GM23338 (cell line): Measurements from ENCODE around the gene MYOT. TPM values are rescaled to one million over a fixed set of nuclear protein-coding genes. Genes with fewer than 3 reads are reported as not detected.

Experiments
- CREB1 ChIP-seq: fragments of 250-450 bp; sonication (Bioruptor Pico); IDR thresholded peaks from 2 replicates; pipeline ENCODE4 v1.5.0; 2020; ENCODE audit warnings: low read depth, mild to moderate bottlenecking, moderate library complexity
- CTCF ChIP-seq, 2 experiments: fragments of 200-600 bp in 1 of 2; sonication (generic) in 1 of 2; conservative IDR thresholded peaks; 2 replicates each; pipeline versions ENCODE4 v1.5.1 to v1.6.1; 2016 to 2017; ENCODE audit warnings: antibody characterized with exemption in 2 of 2, low read depth in 2 of 2, mild to moderate bottlenecking in 2 of 2, moderate library complexity in 1 of 2
- ETS1 ChIP-seq: IDR thresholded peaks from 2 replicates; pipeline ENCODE4 v1.6.1; 2016; ENCODE audit warnings: antibody characterized with exemption
- JUNB ChIP-seq: IDR thresholded peaks from one replicate; pipeline ENCODE4 v1.6.1; 2016; ENCODE audit warnings: antibody characterized with exemption; ENCODE audit not compliant: unreplicated experiment
- NANOG ChIP-seq: IDR thresholded peaks from 2 replicates; pipeline ENCODE4 v1.6.1; 2016; ENCODE audit warnings: antibody characterized with exemption, borderline replicate concordance
- POLR2AphosphoS5 ChIP-seq: IDR thresholded peaks from 2 replicates; pipeline ENCODE4 v1.6.1; 2016; ENCODE audit warnings: antibody characterized with exemption, low read depth
- ZNF462 ChIP-seq: fragments of 250-450 bp; sonication (Bioruptor Pico); IDR thresholded peaks from 2 replicates; pipeline ENCODE4 v1.5.0; 2020; ENCODE audit warnings: mild to moderate bottlenecking, moderate library complexity
- polyA plus RNA-seq: library from polyadenylated mRNA; unstranded; fragments of >200 nt; fragmentation: Nextera tagmentation; extraction: Ambion mirVana; gene quantifications from 2 replicates; pipeline ENCODE4 v1.2.1, GENCODE V29; 2016
- total RNA-seq: library from RNA; depleted of rRNA; stranded (reverse); fragments of >200 nt; shearing (Covaris generic); gene quantifications from 2 replicates; pipeline ENCODE4 v1.2.3, GENCODE V29; 2014

The MYOT gene
- total and polyA plus RNA-seq, 2 experiments from 2014 or later, result 0.58 TPM; not detected in 1

- TF ChIP-seq ZNF462 (CRISPR knock-in tag), result no peak
- TF ChIP-seq ETS1, result no peak
- TF ChIP-seq NANOG, result no peak
- no peak for TF ChIP-seq CREB1 (CRISPR knock-in tag)
- TF ChIP-seq JUNB, result no peak
- no peak for TF ChIP-seq POLR2AphosphoS5
- no peak for TF ChIP-seq CTCF (conservative IDR thresholded peaks at IDR 0.05; ENCODE audit: low read depth in 2 of 2)
Observed at GRCh38 chr5:137819766-137820165, 47.9 kb upstream of the MYOT start (continued).
